Loucy (cell line): ENCODE results near the gene ZNF333.

Experiments
- CTCF ChIP-seq: fragments of 200-600 bp; sonication (generic); conservative IDR thresholded peaks from 2 replicates; pipeline ENCODE4 v1.5.1; 2014; ENCODE audit warnings: mild to moderate bottlenecking, antibody characterized with exemption, low read length
- EZH2phosphoT487 ChIP-seq: fragments of 200-600 bp; IDR thresholded peaks from 2 replicates; pipeline ENCODE4 v1.6.1; 2018; ENCODE audit warnings: antibody characterized with exemption, mild to moderate bottlenecking, moderate library complexity, borderline replicate concordance

- no peak for TF ChIP-seq CTCF
- TF ChIP-seq EZH2phosphoT487, result no peak
Measured at GRCh38 chr19:14650161-14650560, 39.7 kb upstream of the ZNF333 start.
